HFFc6 (cell line): ENCODE data around the gene ABCG1. TPM values are rescaled to one million over a fixed set of nuclear protein-coding genes. Genes with fewer than 3 reads are reported as not detected.

Experiments
- DNase-seq: peaks from one replicate; pipeline ENCODE4 v3.0.0-alpha.2; 2018
- H3K27ac Mint-ChIP-seq: 2 replicates; pipeline ENCODE4 v1.8.0; 2020; ENCODE audit warnings: mild to moderate bottlenecking, mixed read lengths
- H3K27me3 Mint-ChIP-seq: 2 replicates; pipeline ENCODE4 v1.8.0; 2021; ENCODE audit warnings: mild to moderate bottlenecking, moderate library complexity, mixed read lengths; ENCODE audit not compliant: insufficient read depth
- H3K36me3 Mint-ChIP-seq: 2 replicates; pipeline ENCODE4 v1.8.0; 2021; ENCODE audit warnings: low read depth, mixed read lengths
- H3K4me1 Mint-ChIP-seq: 2 replicates; pipeline ENCODE4 v1.8.0; 2020; ENCODE audit warnings: low read depth, mixed read lengths
- H3K4me3 Mint-ChIP-seq: 2 replicates; pipeline ENCODE4 v1.8.0; 2020; ENCODE audit warnings: mild to moderate bottlenecking, moderate library complexity, mixed read lengths
- H3K9me3 Mint-ChIP-seq: 2 replicates; pipeline ENCODE4 v1.8.0; 2020; ENCODE audit warnings: mild to moderate bottlenecking, mixed read lengths
- total RNA-seq, 6 experiments: library from RNA; stranded (reverse); fragmentation: NEBNext Ultra II Directional; extraction: Animal tissue kit (Norgen Biotek cat#: 25700); gene quantifications; 2 replicates in 1 of 6; 3 replicates in 5 of 6; pipeline ENCODE4 v1.2.3, GENCODE V29; 2021
- TF ChIP-seq, protein P1 (sequence below): fragments of 200-600 bp; sonication (generic); IDR thresholded peaks from 2 replicates; pipeline ENCODE4 v1.5.0; 2021; ENCODE audit warnings: antibody characterized with exemption, mild to moderate bottlenecking

Gene ABCG1
- total RNA-seq, 6 experiments from 2014 or later: not detected

DNA sequence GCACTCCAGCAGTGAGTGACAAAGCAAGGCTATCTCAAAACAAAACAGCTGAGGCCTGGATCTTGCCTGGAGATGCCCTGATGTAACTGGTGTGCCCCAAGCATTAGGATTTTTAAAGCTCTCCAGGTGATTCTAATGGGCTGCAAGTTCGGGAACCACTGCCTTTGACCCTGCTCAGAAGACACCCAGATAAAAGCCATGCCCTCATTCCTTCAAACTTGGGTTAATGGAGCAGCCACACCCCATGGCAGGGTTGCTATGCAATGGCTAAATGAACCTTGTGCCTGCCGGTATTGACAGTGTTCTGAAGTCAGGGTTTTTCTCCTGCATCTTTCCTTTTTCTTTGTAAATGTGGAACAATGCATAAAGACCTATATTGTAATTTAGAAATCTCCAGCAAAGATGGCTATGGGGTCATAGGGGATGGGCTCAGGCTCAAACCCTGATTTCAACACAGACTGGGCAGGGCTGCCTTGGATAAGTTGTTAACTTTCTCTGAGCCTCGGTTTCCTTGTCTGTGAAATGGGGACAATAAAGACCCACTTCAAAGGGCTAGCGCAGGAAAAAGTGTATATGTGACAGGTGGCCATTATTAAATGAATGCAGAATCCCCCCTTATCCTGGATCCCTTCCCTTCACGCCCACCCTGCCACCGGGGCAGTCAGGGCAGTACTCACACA, 95.8 kb downstream of the ABCG1 start:
- no peak for DNase-seq

DNA sequence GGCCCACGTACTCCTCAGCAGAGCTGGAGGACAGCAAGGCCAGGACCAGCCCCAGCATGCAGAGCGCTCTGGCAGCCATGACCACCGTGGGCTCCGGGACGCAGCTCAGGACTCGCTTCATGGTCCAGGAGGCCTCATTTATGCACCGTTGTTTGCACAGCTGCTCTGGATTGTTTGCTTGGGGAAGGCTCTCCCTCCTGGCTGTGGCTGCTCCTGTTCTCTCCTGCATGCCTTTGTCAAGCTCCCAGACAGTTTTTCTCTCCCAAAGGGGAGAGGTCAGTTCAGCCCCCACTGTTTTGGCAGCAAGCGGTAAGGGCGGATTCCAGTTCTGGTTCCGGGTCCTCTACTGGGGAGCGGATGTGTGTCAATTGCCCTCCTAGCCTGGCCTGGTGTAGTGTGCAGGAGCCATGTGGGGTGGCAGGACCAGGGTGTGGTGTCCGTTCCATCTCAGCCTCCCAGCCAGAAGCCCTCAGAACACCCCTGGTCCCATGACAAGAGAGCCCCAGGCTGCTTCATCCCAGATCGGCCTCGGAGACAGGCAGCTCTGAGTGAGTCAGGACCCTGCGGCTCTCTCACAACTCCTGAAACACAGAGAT, 96.5 kb downstream of the ABCG1 start, which contains the start of gene TFF3:
Gene TFF3, minus strand, starts transcription at position 114 of the 596 bp plus-strand sequence. Its CDS starts 35 bp downstream, at position 79.
- Mint-ChIP-seq H3K4me3 (no peak within 1 kb of the TSS), H3K27ac (no peak within 1 kb of the TSS), H3K36me3 (no peaks in the 10 kb centered on the region), H3K9me3 (peaks cover 49% of the 10 kb centered on the region), H3K27me3 (peaks cover 2% of the 10 kb centered on the region), H3K4me1 (no peaks in the 10 kb centered on the region)
- TF ChIP-seq, protein P1, sequence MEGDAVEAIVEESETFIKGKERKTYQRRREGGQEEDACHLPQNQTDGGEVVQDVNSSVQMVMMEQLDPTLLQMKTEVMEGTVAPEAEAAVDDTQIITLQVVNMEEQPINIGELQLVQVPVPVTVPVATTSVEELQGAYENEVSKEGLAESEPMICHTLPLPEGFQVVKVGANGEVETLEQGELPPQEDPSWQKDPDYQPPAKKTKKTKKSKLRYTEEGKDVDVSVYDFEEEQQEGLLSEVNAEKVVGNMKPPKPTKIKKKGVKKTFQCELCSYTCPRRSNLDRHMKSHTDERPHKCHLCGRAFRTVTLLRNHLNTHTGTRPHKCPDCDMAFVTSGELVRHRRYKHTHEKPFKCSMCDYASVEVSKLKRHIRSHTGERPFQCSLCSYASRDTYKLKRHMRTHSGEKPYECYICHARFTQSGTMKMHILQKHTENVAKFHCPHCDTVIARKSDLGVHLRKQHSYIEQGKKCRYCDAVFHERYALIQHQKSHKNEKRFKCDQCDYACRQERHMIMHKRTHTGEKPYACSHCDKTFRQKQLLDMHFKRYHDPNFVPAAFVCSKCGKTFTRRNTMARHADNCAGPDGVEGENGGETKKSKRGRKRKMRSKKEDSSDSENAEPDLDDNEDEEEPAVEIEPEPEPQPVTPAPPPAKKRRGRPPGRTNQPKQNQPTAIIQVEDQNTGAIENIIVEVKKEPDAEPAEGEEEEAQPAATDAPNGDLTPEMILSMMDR: no peak
- no peak for DNase-seq

More for the DNA sequence above, 95.8 kb downstream of the ABCG1 start:
- Mint-ChIP-seq H3K27me3 (peaks cover 2% of the 10 kb centered on the region), H3K27ac (no peak overlapping the region), H3K9me3 (peaks cover 49% of the 10 kb centered on the region), H3K4me1 (no peaks in the 10 kb centered on the region), H3K4me3 (no peak overlapping the region), H3K36me3 (no peaks in the 10 kb centered on the region)
- TF ChIP-seq, protein P1: no peak

DNA sequence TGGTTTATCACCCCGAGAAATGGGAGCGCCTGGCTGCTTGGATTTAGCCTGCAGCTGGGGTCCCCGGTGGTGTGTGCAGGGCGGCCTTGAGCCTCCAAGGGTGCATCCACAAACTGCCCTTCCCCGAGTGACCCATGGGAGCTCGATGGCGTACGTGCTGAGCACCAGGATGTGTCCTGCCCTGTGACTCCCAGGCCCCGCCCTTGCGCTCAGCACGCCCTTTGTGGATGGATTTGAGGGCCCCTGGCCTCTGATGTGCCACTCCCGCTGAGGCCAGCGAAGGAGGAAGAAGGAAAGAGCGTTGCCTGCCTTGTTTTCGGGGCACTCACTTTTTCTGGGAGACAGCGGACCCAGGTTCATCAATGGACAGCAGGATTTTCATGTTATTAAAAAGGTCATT, 98.0 kb downstream of the ABCG1 start:
- no peak for DNase-seq
- Mint-ChIP-seq H3K36me3 (no peaks in the 10 kb centered on the region; the same call in 1 of the 2 replicates), H3K27ac (no peak overlapping the region), H3K4me3 (no peak overlapping the region), H3K27me3 (peaks cover 2% of the 10 kb centered on the region), H3K4me1 (no peaks in the 10 kb centered on the region), H3K9me3 (peaks cover 55% of the 10 kb centered on the region)
- TF ChIP-seq, protein P1: no peak

DNA sequence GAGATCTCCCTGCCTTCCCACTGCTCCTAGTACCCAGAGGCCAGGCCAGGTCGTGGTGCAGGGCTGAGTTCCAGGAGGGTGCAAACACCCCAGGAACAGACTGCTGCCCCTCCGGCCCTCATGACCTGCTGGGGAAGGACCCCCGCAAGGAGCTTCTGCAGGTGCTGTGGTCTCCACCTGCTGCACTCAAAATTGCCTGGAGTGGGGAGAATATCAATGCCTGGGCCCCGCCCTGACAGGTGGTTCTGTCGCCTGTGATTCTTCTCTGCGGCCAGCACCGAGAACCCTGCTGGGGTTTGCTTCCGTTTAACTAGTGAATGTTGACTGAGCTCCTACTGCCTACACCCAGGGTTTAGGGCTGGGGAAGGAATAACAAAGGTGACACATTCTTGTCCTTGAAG, 98.4 kb downstream of the ABCG1 start:
- TF ChIP-seq, protein P1: no peak
- peaks cover 55% of the 10 kb centered on the region for H3K9me3 Mint-ChIP-seq
- peaks cover 2% of the 10 kb centered on the region for H3K27me3 Mint-ChIP-seq
- H3K4me1 Mint-ChIP-seq: no peaks in the 10 kb centered on the region
- no peak for DNase-seq
- no peaks in the 10 kb centered on the region; the same call in 1 of the 2 replicates for H3K36me3 Mint-ChIP-seq
- H3K27ac Mint-ChIP-seq: no peak overlapping the region
- H3K4me3 Mint-ChIP-seq: no peak overlapping the region

DNA sequence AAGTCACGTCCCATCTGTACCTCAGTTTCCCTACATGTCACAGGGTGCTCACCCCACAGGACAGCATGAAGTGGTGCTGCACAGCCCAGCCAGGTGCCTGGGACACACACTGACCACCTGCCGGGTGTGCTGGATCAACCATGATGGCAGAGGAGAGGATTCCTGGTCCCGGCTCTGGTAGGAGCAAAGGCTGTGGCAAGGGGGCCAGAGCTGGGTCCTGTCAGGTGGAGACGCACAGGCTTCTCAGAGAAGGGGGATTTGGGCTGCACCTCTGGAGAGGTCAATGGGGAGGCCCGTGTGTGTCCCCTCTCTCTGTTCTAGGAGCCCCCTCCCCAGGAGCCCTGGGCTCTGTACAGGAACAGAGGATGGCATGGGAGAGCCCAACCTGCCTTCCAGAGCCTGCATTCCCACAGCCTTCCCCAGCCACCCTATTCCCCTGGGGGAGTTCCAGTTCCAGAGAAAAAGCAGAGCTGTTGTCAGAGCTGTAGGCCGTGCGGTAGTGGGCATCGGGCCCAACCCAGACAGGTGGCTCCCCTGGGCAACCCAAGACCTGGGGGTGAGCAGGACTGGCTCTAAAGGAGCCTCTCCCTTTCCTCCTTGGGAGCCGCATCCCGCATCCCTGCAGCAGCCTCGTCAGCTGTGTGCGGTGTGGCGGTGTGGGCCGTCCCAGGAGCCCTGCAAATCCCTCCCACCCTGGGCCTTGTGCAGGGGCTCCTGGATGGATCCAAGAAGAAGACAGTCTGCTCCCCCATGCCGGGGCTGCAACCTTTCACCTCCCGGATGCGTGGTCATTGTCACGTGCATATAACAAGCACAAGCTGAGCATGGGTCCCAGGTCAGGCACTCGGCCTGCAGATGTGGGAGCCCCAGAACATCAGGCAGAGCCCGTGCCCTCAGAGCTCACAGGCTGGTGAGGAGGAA, 99.1 kb downstream of the ABCG1 start:
- Mint-ChIP-seq H3K4me1 (no peaks in the 10 kb centered on the region), H3K27ac (no peak overlapping the region), H3K9me3 (peaks cover 60% of the 10 kb centered on the region), H3K4me3 (no peak overlapping the region), H3K27me3 (peaks cover 2% of the 10 kb centered on the region), H3K36me3 (no peaks in the 10 kb centered on the region; the same call in 1 of the 2 replicates)
- TF ChIP-seq, protein P1: no peak
- no peak for DNase-seq
